ENCODE results near the gene MARF1. TPM values are rescaled to one million over a fixed set of nuclear protein-coding genes. Genes with fewer than 3 reads are reported as not detected.
A peak's percentile ranks its signal among the peaks of the same experiment; 100 is the strongest.

MARF1 gene
- total and polyA plus RNA-seq, 4 donors: 28.8 to 92.8 (median 53.8) TPM

DNA sequence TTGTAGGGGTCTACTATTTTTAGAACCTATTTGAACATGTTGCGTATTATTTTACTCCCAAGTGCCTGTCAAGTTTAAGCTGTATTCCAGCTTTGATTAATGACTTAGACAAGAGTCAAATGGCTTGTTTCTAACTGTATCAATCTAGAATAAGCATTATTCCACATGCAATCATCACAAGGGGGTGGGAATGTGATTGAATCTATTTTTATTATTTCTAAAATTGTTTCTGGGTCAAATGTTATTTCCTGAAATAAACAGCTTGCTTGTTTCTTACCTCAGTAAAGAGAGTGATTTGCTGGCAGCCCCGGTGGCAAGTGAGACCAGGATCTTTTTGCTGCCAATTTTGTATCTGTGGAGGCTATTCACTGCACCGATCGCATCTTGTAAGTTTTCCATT is 21.5 kb downstream of the MARF1 start:
- no peaks in the 10 kb centered on the region for H3K27me3 ChIP-seq (ENCODE audit: control insufficient read depth in 1 of 2, insufficient read depth in 2 of 2, low read length in 1 of 2)
- peaks cover 0 to 14% of the 10 kb centered on the region in 2 donors for H3K36me3 ChIP-seq (ENCODE audit: control insufficient read depth in 1 of 2, insufficient read depth in 2 of 2, low read length in 1 of 2)
- intact Hi-C loops (cut with DNase I): no loop called here
- WGBS, 2 donors: 2 to 10% methylated on average over 4 of the region's 4 CpGs
- peak overlapping the region in 1 of 2 donors; percentile 17 for H3K27ac ChIP-seq (ENCODE audit: low read depth in 1 of 2, low read length in 2 of 2)
- peaks cover 2 to 4% of the 10 kb centered on the region in 2 donors for H3K4me1 ChIP-seq (ENCODE audit: control insufficient read depth in 1 of 2, insufficient read depth in 2 of 2, low read length in 2 of 2)
- H3K4me3 ChIP-seq (ENCODE audit: low read length in 2 of 2): no peak overlapping the region
- H3K9me3 ChIP-seq (ENCODE audit: control insufficient read depth, low read length): no peaks in the 10 kb centered on the region
- ATAC-seq (ENCODE audit: low FRiP score) (no peak), DNase-seq (no peak)

- no peak overlapping the region for H3K4me3 ChIP-seq (ENCODE audit: low read length in 2 of 2)
- intact Hi-C loops (cut with DNase I): no loop called here
- ATAC-seq (ENCODE audit: low FRiP score) (no peak), DNase-seq (no peak)
- no peaks in the 10 kb centered on the region for H3K9me3 ChIP-seq (ENCODE audit: control insufficient read depth, low read length)
- H3K27me3 ChIP-seq (ENCODE audit: control insufficient read depth in 1 of 2, insufficient read depth in 2 of 2, low read length in 1 of 2): no peaks in the 10 kb centered on the region
- peaks cover 3 to 19% of the 10 kb centered on the region in 2 donors for H3K36me3 ChIP-seq (ENCODE audit: control insufficient read depth in 1 of 2, insufficient read depth in 2 of 2, low read length in 1 of 2)
- H3K4me1 ChIP-seq (ENCODE audit: control insufficient read depth in 1 of 2, insufficient read depth in 2 of 2, low read length in 2 of 2): peaks cover 2 to 4% of the 10 kb centered on the region in 2 donors
- WGBS, 2 donors: 30 to 33% methylated on average over 6 of the region's 6 CpGs
- no peak overlapping the region for H3K27ac ChIP-seq (ENCODE audit: low read depth in 1 of 2, low read length in 2 of 2)
Measured at GRCh38 chr16:15620611-15621195, 22.3 kb downstream of the MARF1 start.

GRCh38 chr16:15618392-15618791 is 24.6 kb downstream of the MARF1 start:
- peaks cover 2 to 4% of the 10 kb centered on the region in 2 donors for H3K4me1 ChIP-seq (ENCODE audit: control insufficient read depth in 1 of 2, insufficient read depth in 2 of 2, low read length in 2 of 2)
- H3K4me3 ChIP-seq (ENCODE audit: low read length in 2 of 2): no peak overlapping the region
- WGBS, 2 donors: 49 to 55% methylated on average over 4 of the region's 4 CpGs
- H3K36me3 ChIP-seq (ENCODE audit: control insufficient read depth in 1 of 2, insufficient read depth in 2 of 2, low read length in 1 of 2): peaks cover 3 to 14% of the 10 kb centered on the region in 2 donors
- DNase-seq: no peak
- no peak overlapping the region for H3K27ac ChIP-seq (ENCODE audit: low read depth in 1 of 2, low read length in 2 of 2)
- H3K27me3 ChIP-seq (ENCODE audit: control insufficient read depth in 1 of 2, insufficient read depth in 2 of 2, low read length in 1 of 2): no peaks in the 10 kb centered on the region
- no peaks in the 10 kb centered on the region for H3K9me3 ChIP-seq (ENCODE audit: control insufficient read depth, low read length)
- intact Hi-C loops (cut with DNase I): no loop called here
- no peak for ATAC-seq (ENCODE audit: low FRiP score)

GRCh38 chr16:15617901-15618300 is 25.1 kb downstream of the MARF1 start:
- no peak overlapping the region for H3K4me3 ChIP-seq (ENCODE audit: low read length in 2 of 2)
- DNase-seq: no peak
- no peaks in the 10 kb centered on the region for H3K27me3 ChIP-seq (ENCODE audit: control insufficient read depth in 1 of 2, insufficient read depth in 2 of 2, low read length in 1 of 2)
- 97% methylated on average over 4 of the region's 4 CpGs for WGBS, 2 donors
- H3K4me1 ChIP-seq (ENCODE audit: control insufficient read depth in 1 of 2, insufficient read depth in 2 of 2, low read length in 2 of 2): peaks cover 2 to 4% of the 10 kb centered on the region in 2 donors
- no peaks in the 10 kb centered on the region for H3K9me3 ChIP-seq (ENCODE audit: control insufficient read depth, low read length)
- no peak for ATAC-seq (ENCODE audit: low FRiP score)
- H3K36me3 ChIP-seq (ENCODE audit: control insufficient read depth in 1 of 2, insufficient read depth in 2 of 2, low read length in 1 of 2): peaks cover 3 to 14% of the 10 kb centered on the region in 2 donors
- intact Hi-C loops (cut with DNase I): no loop called here
- no peak overlapping the region for H3K27ac ChIP-seq (ENCODE audit: low read depth in 1 of 2, low read length in 2 of 2)

DNA sequence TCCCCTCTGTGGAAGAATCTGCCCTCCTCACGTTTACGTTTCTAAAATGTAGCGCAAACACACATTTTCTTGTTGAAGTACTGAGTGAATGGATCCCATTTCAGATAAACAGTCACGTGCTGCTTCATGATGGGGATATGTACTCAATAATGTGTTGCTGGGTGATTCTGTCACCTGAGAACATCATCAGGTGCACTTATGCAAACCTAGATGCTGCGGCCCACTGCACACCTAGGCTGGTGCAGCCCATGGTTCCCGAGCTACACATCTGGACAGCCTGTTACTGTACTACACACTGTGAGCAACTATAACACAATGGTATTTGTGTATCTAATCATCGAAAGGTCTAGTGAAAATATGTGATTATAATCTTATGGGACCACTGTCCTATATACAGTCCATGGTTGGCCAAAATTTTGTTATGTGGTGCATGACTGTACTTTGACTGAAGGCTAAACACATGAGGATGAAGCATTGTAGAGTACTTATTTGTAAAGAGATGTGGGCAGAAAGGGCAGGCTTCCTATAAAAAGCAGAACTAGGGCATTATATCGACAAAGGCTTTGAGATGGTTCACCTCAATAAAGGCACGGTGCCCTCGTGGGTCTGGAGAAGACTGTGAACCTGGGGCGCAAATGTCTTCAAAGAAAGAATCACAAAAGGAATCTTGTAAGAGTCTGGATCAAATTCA is 26.3 kb downstream of the MARF1 start:
- no peak for DNase-seq
- no peak overlapping the region for H3K4me3 ChIP-seq (ENCODE audit: low read length in 2 of 2)
- intact Hi-C loops (cut with DNase I): no loop called here
- ATAC-seq (ENCODE audit: low FRiP score): no peak
- H3K4me1 ChIP-seq (ENCODE audit: control insufficient read depth in 1 of 2, insufficient read depth in 2 of 2, low read length in 2 of 2): peaks cover 0 to 4% of the 10 kb centered on the region in 2 donors
- no peaks in the 10 kb centered on the region for H3K27me3 ChIP-seq (ENCODE audit: control insufficient read depth in 1 of 2, insufficient read depth in 2 of 2, low read length in 1 of 2)
- WGBS, 2 donors: 91 to 94% methylated on average over 11 of the region's 11 CpGs
- no peak overlapping the region for H3K27ac ChIP-seq (ENCODE audit: low read depth in 1 of 2, low read length in 2 of 2)
- no peaks in the 10 kb centered on the region for H3K9me3 ChIP-seq (ENCODE audit: control insufficient read depth, low read length)
- peaks cover 8 to 15% of the 10 kb centered on the region in 2 donors for H3K36me3 ChIP-seq (ENCODE audit: control insufficient read depth in 1 of 2, insufficient read depth in 2 of 2, low read length in 1 of 2)

DNA sequence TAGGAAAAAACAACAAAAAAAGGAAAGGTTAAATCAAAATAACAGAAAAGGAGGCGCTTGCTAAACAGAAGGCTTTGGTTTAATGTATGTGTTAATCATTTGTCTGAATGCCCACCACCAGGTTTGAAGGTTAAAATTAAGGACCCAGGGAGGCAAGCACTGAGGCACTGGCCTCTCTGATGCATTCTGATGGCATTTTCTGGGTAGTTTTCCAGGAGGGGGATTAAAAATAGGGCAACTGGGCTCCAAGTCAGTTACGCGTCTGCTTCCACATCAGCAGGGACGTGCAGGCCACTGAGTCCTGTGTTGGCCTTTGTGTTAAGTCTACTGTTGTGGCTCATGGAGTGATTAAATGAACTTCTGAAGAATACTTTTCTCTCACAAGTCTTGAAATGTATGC is 26.9 kb downstream of the MARF1 start:
- Histone ChIP-seq H3K27me3 (ENCODE audit: control insufficient read depth in 1 of 2, insufficient read depth in 2 of 2, low read length in 1 of 2) (no peaks in the 10 kb centered on the region), H3K27ac (ENCODE audit: low read depth in 1 of 2, low read length in 2 of 2) (no peak overlapping the region), H3K9me3 (ENCODE audit: control insufficient read depth, low read length) (no peaks in the 10 kb centered on the region), H3K4me1 (ENCODE audit: control insufficient read depth in 1 of 2, insufficient read depth in 2 of 2, low read length in 2 of 2) (peaks cover 0 to 3% of the 10 kb centered on the region in 2 donors), H3K36me3 (ENCODE audit: control insufficient read depth in 1 of 2, insufficient read depth in 2 of 2, low read length in 1 of 2) (peaks cover 10 to 15% of the 10 kb centered on the region in 2 donors), H3K4me3 (ENCODE audit: low read length in 2 of 2) (no peak overlapping the region)
- DNase-seq (no peak), ATAC-seq (ENCODE audit: low FRiP score) (no peak)
- intact Hi-C loops (cut with DNase I): no loop called here
- WGBS, 2 donors: 61 to 71% methylated on average over 4 of the region's 4 CpGs

DNA sequence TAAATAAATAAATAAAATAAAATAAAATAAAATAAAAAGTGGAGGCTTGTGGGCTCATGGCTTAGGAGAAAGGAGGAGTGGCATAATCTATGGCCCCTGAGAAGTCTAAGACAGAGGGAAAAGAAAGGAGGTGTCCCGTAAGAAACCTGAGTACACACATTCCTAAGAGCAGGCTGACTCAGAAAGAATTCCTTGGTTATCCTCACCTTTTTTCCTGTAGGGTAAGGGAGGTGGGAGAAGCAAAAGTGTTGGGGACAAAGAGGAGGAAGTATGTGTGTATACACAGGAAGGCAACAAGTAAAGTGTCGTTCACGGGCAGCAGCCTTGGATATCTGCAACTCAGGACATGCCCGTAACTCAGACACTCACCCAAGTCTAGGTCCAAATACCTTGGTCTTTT is 29.3 kb downstream of the MARF1 start:
- Histone ChIP-seq H3K36me3 (ENCODE audit: control insufficient read depth in 1 of 2, insufficient read depth in 2 of 2, low read length in 1 of 2) (peaks cover 10 to 17% of the 10 kb centered on the region in 2 donors), H3K4me1 (ENCODE audit: control insufficient read depth in 1 of 2, insufficient read depth in 2 of 2, low read length in 2 of 2) (no peaks in the 10 kb centered on the region), H3K27ac (ENCODE audit: low read depth in 1 of 2, low read length in 2 of 2) (no peak overlapping the region), H3K27me3 (ENCODE audit: control insufficient read depth in 1 of 2, insufficient read depth in 2 of 2, low read length in 1 of 2) (no peaks in the 10 kb centered on the region), H3K9me3 (ENCODE audit: control insufficient read depth, low read length) (no peaks in the 10 kb centered on the region), H3K4me3 (ENCODE audit: low read length in 2 of 2) (no peak overlapping the region)
- ATAC-seq (ENCODE audit: low FRiP score) (no peak), DNase-seq (no peak)
- 89 to 98% methylated on average over 4 of the region's 4 CpGs for WGBS, 2 donors
- intact Hi-C loops (cut with DNase I): no loop called here

- no peaks in the 10 kb centered on the region for H3K9me3 ChIP-seq (ENCODE audit: control insufficient read depth, low read length)
- H3K27me3 ChIP-seq (ENCODE audit: control insufficient read depth in 1 of 2, insufficient read depth in 2 of 2, low read length in 1 of 2): no peaks in the 10 kb centered on the region
- peaks cover 10 to 14% of the 10 kb centered on the region in 2 donors for H3K36me3 ChIP-seq (ENCODE audit: control insufficient read depth in 1 of 2, insufficient read depth in 2 of 2, low read length in 1 of 2)
- H3K4me3 ChIP-seq (ENCODE audit: low read length in 2 of 2): no peak overlapping the region
- DNase-seq (no peak), ATAC-seq (ENCODE audit: low FRiP score) (no peak)
- intact Hi-C loops (cut with DNase I): no loop called here
- H3K4me1 ChIP-seq (ENCODE audit: control insufficient read depth in 1 of 2, insufficient read depth in 2 of 2, low read length in 2 of 2): no peaks in the 10 kb centered on the region
- H3K27ac ChIP-seq (ENCODE audit: low read depth in 1 of 2, low read length in 2 of 2): no peak overlapping the region
- WGBS, 2 donors: 86 to 87% methylated on average over 7 of the region's 7 CpGs
Measured at GRCh38 chr16:15611610-15612009, 31.3 kb downstream of the MARF1 start.

GRCh38 chr16:15610369-15610871 is 32.5 kb downstream of the MARF1 start:
- intact Hi-C loops (cut with DNase I): no loop called here
- Histone ChIP-seq H3K4me3 (ENCODE audit: low read length in 2 of 2) (no peak overlapping the region), H3K9me3 (ENCODE audit: control insufficient read depth, low read length) (no peaks in the 10 kb centered on the region), H3K4me1 (ENCODE audit: control insufficient read depth in 1 of 2, insufficient read depth in 2 of 2, low read length in 2 of 2) (no peaks in the 10 kb centered on the region), H3K27me3 (ENCODE audit: control insufficient read depth in 1 of 2, insufficient read depth in 2 of 2, low read length in 1 of 2) (no peaks in the 10 kb centered on the region), H3K27ac (ENCODE audit: low read depth in 1 of 2, low read length in 2 of 2) (no peak overlapping the region), H3K36me3 (ENCODE audit: control insufficient read depth in 1 of 2, insufficient read depth in 2 of 2, low read length in 1 of 2) (peaks cover 7% of the 10 kb centered on the region in 2 donors)
- ATAC-seq (ENCODE audit: low FRiP score): no peak
- WGBS, 2 donors: 91% methylated on average over 10 of the region's 10 CpGs
- DNase-seq: no peak
